OCI-LY3 (cell line): ENCODE results near the gene DPYSL3.

Experiments used
- CTCF ChIP-seq: fragments of 200-600, 300-600 bp; sonication (generic); IDR thresholded peaks from 2 replicates; pipeline ENCODE4 v1.5.1; 2014; ENCODE audit warnings: antibody characterized with exemption, low read length, low read depth
- EZH2phosphoT487 ChIP-seq: fragments of 200-600 bp; shearing (Covaris generic); IDR thresholded peaks from 2 replicates; pipeline ENCODE4 v1.6.1; 2018; ENCODE audit warnings: antibody characterized with exemption, mixed run types, low read depth

GRCh38 chr5:147344861-147345260 is 165.0 kb downstream of the DPYSL3 start:
- no peak for TF ChIP-seq CTCF
- no peak for TF ChIP-seq EZH2phosphoT487
